ENCODE data around the gene TTC36. TPM values are rescaled to one million over a fixed set of nuclear protein-coding genes. Genes with fewer than 3 reads are reported as not detected.

Gene TTC36
- total RNA-seq, 1 experiment from 2014 or later: 1.6 TPM

GRCh38 chr11:118545533-118545932 is 18.3 kb downstream of the TTC36 start:
- no peak for TF ChIP-seq CTCF (conservative IDR thresholded peaks at IDR 0.05)
- Mint-ChIP-seq H3K27me3 (ENCODE audit: low read depth) (no peaks in the 10 kb centered on the region), H3K4me1 (0 out of 4 replicates have a peak, but pooled peaks cover 0 to 2% of the 10 kb centered on the region in 2 experiments), H3K9me3 (no peaks in the 10 kb centered on the region), H3K36me3 (ENCODE audit: insufficient read depth in 1 of 3, low read depth in 3 of 3) (peaks cover 0 to 18% (median 10%) of the 10 kb centered on the region in 3 experiments; a peak in 6 of 7 replicates), H3K27ac (no peak overlapping the region), H3K4me3 (no peak overlapping the region)
- WGBS (ENCODE audit: extremely low coverage, insufficient read length, low lambda C conversion rate): no CpG with 5 or more reads among the region's 5 CpGs
- no peaks in the 10 kb centered on the region for H3K79me1 ChIP-seq (ENCODE audit: insufficient read depth, low read depth, low read length, poor library complexity, severe bottlenecking)
- H3K9me3 ChIP-seq (ENCODE audit: control insufficient read depth, low read depth, low read length): no peaks in the 10 kb centered on the region
- no peak overlapping the region for H3K27ac ChIP-seq (ENCODE audit: insufficient read length, low read depth, low read length)
- H2BK12ac ChIP-seq (ENCODE audit: insufficient read length, low read depth, low read length): no peak overlapping the region
- H3T11ph ChIP-seq (ENCODE audit: low read length): no peak overlapping the region
- no peak overlapping the region for H2BK20ac ChIP-seq (ENCODE audit: low read depth, low read length, poor library complexity, severe bottlenecking)
- no peaks in the 10 kb centered on the region for H3K79me2 ChIP-seq (ENCODE audit: insufficient read depth, low read length)
- no peaks in the 10 kb centered on the region for H3K23me2 ChIP-seq (ENCODE audit: insufficient read length, low read depth, low read length, poor library complexity, severe bottlenecking)
- H4K8ac ChIP-seq (replicated peaks; ENCODE audit: insufficient read length, low read depth, low read length): no peak overlapping the region
- H2BK5ac ChIP-seq (ENCODE audit: insufficient read length, low read length): no peak overlapping the region
- H3K27me3 ChIP-seq (ENCODE audit: insufficient read depth, low read length): no peaks in the 10 kb centered on the region
- no peak overlapping the region for H2BK15ac ChIP-seq (ENCODE audit: low read depth, low read length)
- no peak overlapping the region for H3K18ac ChIP-seq (ENCODE audit: insufficient read length, low read depth, low read length)
- H3K4ac ChIP-seq (ENCODE audit: low read depth, low read length): no peak overlapping the region
- H3K14ac ChIP-seq (ENCODE audit: insufficient read depth, low read length): no peak overlapping the region
- no peak overlapping the region for H2BK120ac ChIP-seq (ENCODE audit: low read depth, low read length, poor library complexity, severe bottlenecking)
- H3K9ac ChIP-seq (ENCODE audit: extremely low read depth, insufficient read length, low read length): no peak overlapping the region
- H2AFZ ChIP-seq (ENCODE audit: low read length): no peak overlapping the region
- no peak overlapping the region for H2AK5ac ChIP-seq (ENCODE audit: insufficient read length, low read length)
- H3K4me2 ChIP-seq (ENCODE audit: insufficient read depth, insufficient read length, low read length): no peak overlapping the region
- H3K56ac ChIP-seq (ENCODE audit: insufficient read length, low read depth, low read length): no peak overlapping the region
- no peak overlapping the region for H4K91ac ChIP-seq (ENCODE audit: insufficient read length, low read depth, low read length)
- no peaks in the 10 kb centered on the region for H3K4me1 ChIP-seq (ENCODE audit: insufficient read depth, low read length)
- H4K20me1 ChIP-seq (ENCODE audit: control insufficient read depth, insufficient read depth, insufficient read length): no peaks in the 10 kb centered on the region
- H3K23ac ChIP-seq (ENCODE audit: insufficient read length, low read depth, low read length): no peak overlapping the region
- no peak overlapping the region for H4K5ac ChIP-seq (ENCODE audit: insufficient read length, low read depth, low read length)
- DNase-seq: no peak
